H1 (cell line): ENCODE data around the gene SMIM44. TPM values are rescaled to one million over a fixed set of nuclear protein-coding genes. Genes with fewer than 3 reads are reported as not detected.

ENCODE experiments used
- CTCF ChIA-PET: fragments of 300-600 bp; sonication (Branson Sonifier 250); formaldehyde crosslinking; loops from one replicate; lab custom pipeline; 2021; ENCODE audit not compliant: partially characterized antibody; lab: Charles Lee
- POLR2A ChIA-PET: fragments of 300-600 bp; sonication (Branson Sonifier 250); formaldehyde crosslinking; loops from one replicate; lab custom pipeline; 2021; ENCODE audit warnings: inconsistent platforms; ENCODE audit not compliant: partially characterized antibody; lab: Charles Lee
- DNase-seq, 2 experiments: peaks; one replicate each; pipeline versions ENCODE4 v3.0.0 to v3.0.0-alpha.2; 2010 to 2022; ENCODE audit warnings: low spot score in 2 of 2, low read depth in 1 of 2, mixed read lengths in 1 of 2
- FAIRE-seq: peaks from 2 replicates; lab custom pipeline; 2011; peaks lifted over from hg19 to GRCh38; lab: Jason Lieb, UNC
- H2AFZ ChIP-seq: 2 replicates; pipeline ENCODE4 v1.8.1; 2012; ENCODE audit warnings: low read length, inconsistent platforms
- H2AK5ac ChIP-seq: 2 replicates; pipeline ENCODE4 v1.6.1; 2013; ENCODE audit warnings: low read depth, low read length
- H2BK120ac ChIP-seq: replicated peaks from 2 replicates; pipeline ENCODE3; 2013; ENCODE audit warnings: low read depth, low read length, inconsistent platforms
- H2BK12ac ChIP-seq: 2 replicates; pipeline ENCODE4 v1.6.1; 2013; ENCODE audit warnings: low read depth, low read length
- H2BK15ac ChIP-seq: 2 replicates; pipeline ENCODE4 v1.6.1; 2013; ENCODE audit warnings: low read length
- H2BK20ac ChIP-seq: 2 replicates; pipeline ENCODE4 v1.6.1; 2013; ENCODE audit warnings: low read length
- H2BK5ac ChIP-seq: 2 replicates; pipeline ENCODE4 v1.6.1; 2013; ENCODE audit warnings: low read depth, low read length
- H3K14ac ChIP-seq: 2 replicates; pipeline ENCODE4 v1.6.1; 2013; ENCODE audit warnings: inconsistent platforms; ENCODE audit not compliant: insufficient read length
- H3K18ac ChIP-seq: 2 replicates; pipeline ENCODE4 v1.6.1; 2013; ENCODE audit warnings: low read length; ENCODE audit errors: extremely low read depth
- H3K23ac ChIP-seq: 2 replicates; pipeline ENCODE4 v1.6.1; 2013; ENCODE audit warnings: inconsistent platforms; ENCODE audit not compliant: insufficient read length
- H3K23me2 ChIP-seq: 2 replicates; pipeline ENCODE4 v1.6.1; 2013; ENCODE audit warnings: low read depth, low read length
- H3K27ac ChIP-seq: 2 replicates; pipeline ENCODE4 v1.6.1; 2011; ENCODE audit warnings: low read depth, low read length, inconsistent platforms
- H3K27me3 ChIP-seq, 4 experiments: replicated peaks in 1 of 4; 1 replicate in 1 of 4; 2 replicates in 3 of 4; pipeline versions ENCODE4 v1.6.1 to v1.8.1; 2011 to 2013; ENCODE audit warnings: low read length in 3 of 4, mild to moderate bottlenecking in 3 of 4, inconsistent platforms in 2 of 4, mixed read lengths in 2 of 4, moderate library complexity in 1 of 4; ENCODE audit not compliant: control insufficient read depth in 3 of 4, insufficient read depth in 3 of 4; ENCODE audit errors: extremely low read depth in 1 of 4
- H3K36me3 ChIP-seq, 4 experiments: 2 replicates each; pipeline versions ENCODE4 v1.6.1 to v1.8.1; 2011 to 2013; ENCODE audit warnings: mild to moderate bottlenecking in 4 of 4, low read length in 3 of 4, moderate library complexity in 2 of 4, control low read depth in 1 of 4, inconsistent platforms in 1 of 4; ENCODE audit not compliant: insufficient read depth in 4 of 4, control insufficient read depth in 2 of 4
- H3K4ac ChIP-seq: replicated peaks from 2 replicates; pipeline ENCODE3; 2013; ENCODE audit warnings: low read length, low read depth, mixed read lengths, inconsistent platforms; ENCODE audit not compliant: insufficient read length
- H3K4me1 ChIP-seq, 4 experiments: replicated peaks in 1 of 4; 1 replicate in 1 of 4; 2 replicates in 3 of 4; pipeline versions ENCODE4 v1.6.1 to v1.8.1; 2011 to 2013; ENCODE audit warnings: low read length in 3 of 4, inconsistent platforms in 2 of 4, mixed read lengths in 1 of 4; ENCODE audit not compliant: insufficient read depth in 4 of 4, control insufficient read depth in 3 of 4
- H3K4me2 ChIP-seq, 2 experiments: 2 replicates each; pipeline versions ENCODE4 v1.6.1 to v1.8.1; 2011 to 2013; ENCODE audit warnings: low read depth in 2 of 2, low read length in 2 of 2, control low read depth in 1 of 2, inconsistent platforms in 1 of 2, mild to moderate bottlenecking in 1 of 2; ENCODE audit not compliant: insufficient read depth in 1 of 2
- H3K4me3 ChIP-seq, 4 experiments: fragments of 200-600, 300-600 bp in 1 of 4; sonication (generic), shearing (Covaris generic), sonication (Bioruptor Twin) in 1 of 4; 2 replicates each; pipeline versions ENCODE4 v1.5.1 to v1.8.1; 2011 to 2016; ENCODE audit warnings: low read length in 4 of 4, low read depth in 3 of 4, control low read depth in 2 of 4, inconsistent platforms in 2 of 4, mild to moderate bottlenecking in 2 of 4, mixed read lengths in 1 of 4, moderate library complexity in 1 of 4; ENCODE audit not compliant: insufficient read depth in 2 of 4; ENCODE audit errors: extremely low read depth in 1 of 4
- H3K56ac ChIP-seq: replicated peaks from 2 replicates; pipeline ENCODE3; 2013; ENCODE audit warnings: low read depth, mild to moderate bottlenecking, mixed read lengths, low read length, inconsistent platforms; ENCODE audit not compliant: insufficient read length
- H3K79me1 ChIP-seq: 2 replicates; pipeline ENCODE4 v1.6.1; 2013; ENCODE audit warnings: low read depth, low read length, control low read depth
- H3K79me2 ChIP-seq, 2 experiments: 2 replicates each; pipeline versions ENCODE4 v1.6.1 to v1.8.1; 2012 to 2013; ENCODE audit warnings: low read length in 2 of 2, mild to moderate bottlenecking in 2 of 2, inconsistent platforms in 1 of 2; ENCODE audit not compliant: insufficient read depth in 2 of 2, control insufficient read depth in 1 of 2
- H3K9ac ChIP-seq, 4 experiments: replicated peaks in 1 of 4; 1 replicate in 1 of 4; 2 replicates in 3 of 4; pipeline versions ENCODE4 v1.6.1 to v1.8.1; 2011 to 2013; ENCODE audit warnings: low read depth in 3 of 4, low read length in 3 of 4, control low read depth in 2 of 4, mild to moderate bottlenecking in 2 of 4, moderate library complexity in 2 of 4, inconsistent platforms in 1 of 4; ENCODE audit errors: extremely low read depth in 1 of 4
- H3K9me3 ChIP-seq, 2 experiments: 2 replicates each; pipeline versions ENCODE4 v1.6.1 to v1.8.1; 2012 to 2013; ENCODE audit warnings: mild to moderate bottlenecking in 2 of 2, moderate library complexity in 2 of 2, control low read depth in 1 of 2, inconsistent platforms in 1 of 2, low read depth in 1 of 2, low read length in 1 of 2, mixed read lengths in 1 of 2; ENCODE audit not compliant: insufficient read depth in 2 of 2
- H4K20me1 ChIP-seq, 2 experiments: replicated peaks in 1 of 2; 2 replicates each; pipeline versions ENCODE3 to v1.8.1; 2011 to 2013; ENCODE audit warnings: inconsistent platforms in 2 of 2, low read length in 2 of 2, mild to moderate bottlenecking in 1 of 2; ENCODE audit not compliant: insufficient read depth in 2 of 2, control insufficient read depth in 1 of 2
- H4K5ac ChIP-seq: 2 replicates; pipeline ENCODE4 v1.6.1; 2013; ENCODE audit warnings: low read length, low read depth, mixed read lengths, inconsistent platforms; ENCODE audit not compliant: insufficient read length
- H4K8ac ChIP-seq: 2 replicates; pipeline ENCODE4 v1.8.0; 2013; ENCODE audit warnings: mild to moderate bottlenecking, moderate library complexity, low read length, inconsistent platforms; ENCODE audit not compliant: insufficient read depth; ENCODE audit errors: extremely low read depth
- H4K91ac ChIP-seq: replicated peaks from 2 replicates; pipeline ENCODE3; 2013; ENCODE audit warnings: low read length, mixed read lengths, inconsistent platforms; ENCODE audit not compliant: insufficient read length
- CTBP2 ChIP-seq: IDR thresholded peaks from 2 replicates; pipeline ENCODE4 v1.7.0; 2011; ENCODE audit warnings: borderline replicate concordance, mild to moderate bottlenecking, moderate library complexity, mixed read lengths, low read length; ENCODE audit not compliant: insufficient read depth, insufficient read length
- NRF1 ChIP-seq: IDR thresholded peaks from 2 replicates; pipeline ENCODE4 v1.6.1; 2011; ENCODE audit warnings: mild to moderate bottlenecking, low read depth, low read length, improper control_type of control experiment
- WGBS, 2 experiments: shearing (Covaris generic) in 1 of 2; methylation state at CpG; one replicate each; pipeline versions ENCODE4 v1.1.6 to v1.1.7; 2013 to 2015; ENCODE audit warnings: low lambda C conversion rate in 2 of 2, mixed read lengths in 2 of 2, inconsistent platforms in 1 of 2, low coverage in 1 of 2, missing lambda C conversion rate in 1 of 2; ENCODE audit not compliant: insufficient replicate concordance in 2 of 2, insufficient coverage in 1 of 2, insufficient read length in 1 of 2; ENCODE audit errors: extremely low coverage in 1 of 2, missing lambda C conversion rate in 1 of 2; 5-methylcytosine and 5-hydroxymethylcytosine counted together
- polyA plus RNA-seq, 7 experiments: library from polyadenylated mRNA; depleted of rRNA in 3 of 7; stranded (reverse) in 5 of 7; unstranded in 2 of 7; fragments of >200 nt in 5 of 7; fragments of 200-250 nt in 2 of 7; gene quantifications; 1 replicate in 5 of 7; 2 replicates in 1 of 7; 4 replicates in 1 of 7; pipeline versions ENCODE4 v1.2.1 to v1.2.3, GENCODE V29; 2011 to 2013; ENCODE audit warnings: missing spikeins in 2 of 7, mixed read lengths in 2 of 7
- total RNA-seq: library from RNA; stranded (reverse); fragmentation: NEBNext Ultra II Directional; extraction: Animal tissue kit (Norgen Biotek cat#: 25700); gene quantifications from 2 replicates; pipeline ENCODE4 v1.2.1, GENCODE V29; 2021

SMIM44 gene
- total and polyA plus RNA-seq, 2 of the 8 experiments (the other 6 are each of a cell fraction or from before 2014, with no cell fraction given): not detected

DNA sequence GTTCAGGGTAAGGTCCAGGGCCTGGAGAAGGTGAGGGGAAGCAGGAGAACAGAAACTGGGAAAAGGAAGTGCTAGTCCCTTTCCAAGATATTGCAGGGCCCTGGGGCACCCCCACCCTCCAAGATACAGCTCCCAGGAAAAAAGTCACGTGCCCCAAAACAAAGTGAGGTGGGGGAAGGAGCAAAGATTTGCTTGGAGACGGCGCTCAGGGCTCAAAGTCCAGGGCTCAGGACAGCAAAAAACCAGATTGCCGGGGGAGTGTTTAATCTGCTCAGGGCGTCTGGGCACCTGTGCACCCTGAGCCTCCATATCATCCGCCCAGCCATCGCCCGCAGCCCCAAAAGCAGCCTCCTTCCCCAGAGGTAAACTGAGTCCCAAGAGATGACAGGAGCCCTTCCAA is 9.2 kb downstream of the SMIM44 start:
- H3K56ac ChIP-seq: no peak overlapping the region
- TF ChIP-seq NRF1 (no peak), CTBP2 (no peak)
- TF ChIP-seq, all 59 proteins: peak for 0
- peaks cover 23% of the 10 kb centered on the region; the same call in 1 of the 2 replicates for H3K23me2 ChIP-seq
- H3K18ac ChIP-seq: no peak overlapping the region
- no peak overlapping the region for H3K9ac ChIP-seq
- H4K20me1 ChIP-seq: peaks cover 0 to 10% of the 10 kb centered on the region in 2 experiments
- ChIA-PET CTCF (interaction anchor here (1.0 to 6.8 kb wide), 8 partner anchors 9 to 148 kb away, joined by 3 to 97 read pairs (median 14); partner anchors contain the start of genes MFSD12, SMIM24 and SMIM44), POLR2A (no interaction called here)
- H4K91ac ChIP-seq: no peak overlapping the region
- H2AFZ ChIP-seq: no peak overlapping the region
- H4K5ac ChIP-seq: no peak overlapping the region
- no peak overlapping the region for H3K4me3 ChIP-seq
- H3K27me3 ChIP-seq: peaks cover 0 to 19% (median 9%) of the 10 kb centered on the region in 4 experiments; a peak in 6 of 7 replicates
- DNase-seq (no peak), FAIRE-seq (no peak)
- no peak overlapping the region for H2BK20ac ChIP-seq
- no peak overlapping the region for H2BK5ac ChIP-seq
- 82% methylated on average over 8 of the region's 8 CpGs; no CpG with 5 or more reads in 1 of the 2 experiments for WGBS, 2 experiments
- H3K4me1 ChIP-seq: peaks cover 0 to 2% (median 0%) of the 10 kb centered on the region in 4 experiments; a peak in 2 of 7 replicates
- no peak overlapping the region for H3K27ac ChIP-seq
- H3K14ac ChIP-seq: no peak overlapping the region
- H3K79me1 ChIP-seq: no peaks in the 10 kb centered on the region
- H3K9me3 ChIP-seq: no peaks in the 10 kb centered on the region
- H4K8ac ChIP-seq: no peak overlapping the region
- H3K79me2 ChIP-seq: no peaks in the 10 kb centered on the region
- no peaks in the 10 kb centered on the region for H3K36me3 ChIP-seq
- H2BK12ac ChIP-seq: no peak overlapping the region
- no peak overlapping the region for H2AK5ac ChIP-seq
- no peak overlapping the region for H3K4me2 ChIP-seq
- H3K23ac ChIP-seq: no peak overlapping the region
- no peak overlapping the region for H2BK15ac ChIP-seq
- H2BK120ac ChIP-seq: no peak overlapping the region
- H3K4ac ChIP-seq: no peak overlapping the region
